ENCODE results near the gene ZFAND4.
"Not testable (repeated sequence)": the region's sequence is repeated elsewhere in the genome, so short reads cannot be mapped to it uniquely, and the experiment has no call there.

The ZFAND4 gene

GRCh38 chr10:45586028-45586824 lies 86.3 kb downstream of the ZFAND4 start:
- no peak for DNase-seq

GRCh38 chr10:45585131-45585530 lies 87.4 kb downstream of the ZFAND4 start:
- DNase-seq = no peak

- no peak for DNase-seq
Measured at GRCh38 chr10:45582386-45582781, 90.2 kb downstream of the ZFAND4 start.

GRCh38 chr10:45581582-45582385 lies 90.8 kb downstream of the ZFAND4 start:
- no peak for DNase-seq

GRCh38 chr10:45581216-45581549 lies 91.4 kb downstream of the ZFAND4 start:
- no peak for DNase-seq

- no peak for DNase-seq
Measured at GRCh38 chr10:45580371-45581215, 92.0 kb downstream of the ZFAND4 start.

GRCh38 chr10:45578384-45578971 lies 94.1 kb downstream of the ZFAND4 start:
- no peak for DNase-seq

- no peak for DNase-seq
Measured at GRCh38 chr10:45575966-45576597, 96.5 kb downstream of the ZFAND4 start.

- DNase-seq = not testable (repeated sequence)
Measured at GRCh38 chr10:45575032-45575761, 97.4 kb downstream of the ZFAND4 start.

- no peak for DNase-seq
Measured at GRCh38 chr10:45569471-45569870, 103.1 kb downstream of the ZFAND4 start.

- DNase-seq = no peak
Measured at GRCh38 chr10:45566415-45566814, 106.2 kb downstream of the ZFAND4 start.
